ENCODE results near the gene ART4. TPM values are rescaled to one million over a fixed set of nuclear protein-coding genes. Genes with fewer than 3 reads are reported as not detected.

Gene ART4
- total RNA-seq, 1 donor from 2014 or later: not detected

DNA sequence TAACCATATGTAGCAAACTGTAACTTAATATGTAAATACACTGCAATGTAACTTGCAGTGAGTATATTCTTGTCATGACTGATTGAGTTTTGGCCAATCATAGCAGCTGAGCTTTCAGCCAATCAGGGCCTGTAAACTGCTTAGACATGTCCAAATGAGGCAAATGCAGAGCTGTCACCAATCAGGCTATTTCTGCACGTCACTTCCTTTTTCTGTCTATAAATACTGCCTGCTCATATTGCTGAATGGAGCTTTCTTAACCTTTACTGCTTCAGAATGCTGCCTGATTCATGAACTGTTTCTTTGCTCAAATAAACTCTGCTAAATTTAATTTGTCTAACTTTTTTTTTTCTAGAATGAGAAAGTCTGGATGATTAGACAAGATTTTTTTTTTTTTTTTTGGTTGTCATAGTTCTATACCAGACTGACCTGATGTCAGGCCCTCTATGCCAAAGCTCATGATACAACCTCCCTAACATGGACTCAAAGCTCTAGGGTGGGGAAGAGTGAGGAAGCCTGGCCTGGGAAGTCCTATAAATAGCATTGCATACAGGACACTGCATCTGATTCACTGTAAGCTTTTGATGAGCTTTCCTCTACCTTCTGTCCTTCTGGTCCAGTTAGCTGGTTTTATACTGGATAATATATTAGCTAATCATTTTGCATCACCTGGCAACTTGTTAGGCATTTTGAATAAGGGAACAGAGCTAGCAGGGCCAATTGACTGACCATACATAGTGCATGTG is 30.3 kb upstream of the ART4 start:
- Histone ChIP-seq H3K4me2 (no peak overlapping the region), H2AFZ (replicated peaks) (no peak overlapping the region), H3K36me3 (no peaks in the 10 kb centered on the region), H3F3A (ENCODE audit: low read depth) (no peaks in the 10 kb centered on the region), H3K27ac (no peak overlapping the region), H3K27me3 (no peaks in the 10 kb centered on the region), H3K9me3 (ENCODE audit: low read depth) (no peaks in the 10 kb centered on the region), H4K20me1 (ENCODE audit: low read depth) (no peaks in the 10 kb centered on the region), H3K79me2 (ENCODE audit: low read depth) (no peaks in the 10 kb centered on the region), H3K4me1 (no peaks in the 10 kb centered on the region), H3K9ac (no peak overlapping the region), H3K4me3 (no peak overlapping the region)
- Mint-ChIP-seq H3K27ac (no peak overlapping the region), H3K9me3 (no peaks in the 10 kb centered on the region), H3K36me3 (no peaks in the 10 kb centered on the region), H3K27me3 (ENCODE audit: insufficient read depth, low read depth) (no peaks in the 10 kb centered on the region), H3K4me1 (no peaks in the 10 kb centered on the region), H3K4me3 (no peak overlapping the region)
- no peak for DNase-seq (ENCODE audit: low spot score)
- no peak for TF ChIP-seq EZH2 (IDR thresholded peaks at IDR 0.05)
- TF ChIP-seq, protein P1, sequence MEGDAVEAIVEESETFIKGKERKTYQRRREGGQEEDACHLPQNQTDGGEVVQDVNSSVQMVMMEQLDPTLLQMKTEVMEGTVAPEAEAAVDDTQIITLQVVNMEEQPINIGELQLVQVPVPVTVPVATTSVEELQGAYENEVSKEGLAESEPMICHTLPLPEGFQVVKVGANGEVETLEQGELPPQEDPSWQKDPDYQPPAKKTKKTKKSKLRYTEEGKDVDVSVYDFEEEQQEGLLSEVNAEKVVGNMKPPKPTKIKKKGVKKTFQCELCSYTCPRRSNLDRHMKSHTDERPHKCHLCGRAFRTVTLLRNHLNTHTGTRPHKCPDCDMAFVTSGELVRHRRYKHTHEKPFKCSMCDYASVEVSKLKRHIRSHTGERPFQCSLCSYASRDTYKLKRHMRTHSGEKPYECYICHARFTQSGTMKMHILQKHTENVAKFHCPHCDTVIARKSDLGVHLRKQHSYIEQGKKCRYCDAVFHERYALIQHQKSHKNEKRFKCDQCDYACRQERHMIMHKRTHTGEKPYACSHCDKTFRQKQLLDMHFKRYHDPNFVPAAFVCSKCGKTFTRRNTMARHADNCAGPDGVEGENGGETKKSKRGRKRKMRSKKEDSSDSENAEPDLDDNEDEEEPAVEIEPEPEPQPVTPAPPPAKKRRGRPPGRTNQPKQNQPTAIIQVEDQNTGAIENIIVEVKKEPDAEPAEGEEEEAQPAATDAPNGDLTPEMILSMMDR (IDR thresholded peaks at IDR 0.05): no peak
- TF ChIP-seq EZH2phosphoT487 (IDR thresholded peaks at IDR 0.05): no peak

- no peaks in the 10 kb centered on the region for H3F3A ChIP-seq (ENCODE audit: low read depth)
These were observed 28.6 kb upstream of the ART4 start for GRCh38 chr12:14871886-14872285.

DNA sequence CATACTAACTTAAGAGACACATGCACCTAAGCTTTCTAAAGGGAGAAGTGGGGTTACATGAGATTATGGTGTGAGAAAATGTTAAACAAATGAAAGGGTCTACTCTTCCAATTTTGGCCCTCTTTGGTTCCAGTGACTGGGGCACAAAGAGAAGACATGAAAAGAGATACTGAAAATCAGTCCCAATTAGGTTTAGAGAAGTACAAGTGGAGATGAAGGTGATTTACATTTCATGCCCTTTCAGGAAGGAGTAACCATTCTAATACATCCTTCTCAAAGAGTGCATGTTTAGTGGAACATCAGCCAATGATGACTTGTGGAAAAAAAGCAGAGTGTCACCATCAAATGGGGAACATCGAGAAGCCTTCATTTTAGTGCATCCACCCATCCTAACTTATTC is 27.9 kb upstream of the ART4 start:
- no peak overlapping the region for H3K4me3 Mint-ChIP-seq
- H3K27ac ChIP-seq: no peak overlapping the region
- H3K27me3 Mint-ChIP-seq (ENCODE audit: insufficient read depth, low read depth): no peaks in the 10 kb centered on the region
- no peaks in the 10 kb centered on the region for H3K79me2 ChIP-seq (ENCODE audit: low read depth)
- no peaks in the 10 kb centered on the region for H3K4me1 Mint-ChIP-seq
- no peaks in the 10 kb centered on the region for H4K20me1 ChIP-seq (ENCODE audit: low read depth)
- H3K9ac ChIP-seq: no peak overlapping the region
- TF ChIP-seq EZH2 (IDR thresholded peaks at IDR 0.05): no peak
- TF ChIP-seq, protein P1 (IDR thresholded peaks at IDR 0.05): no peak
- no peak for TF ChIP-seq EZH2phosphoT487 (IDR thresholded peaks at IDR 0.05)
- no peak overlapping the region for H3K4me3 ChIP-seq
- no peak overlapping the region for H2AFZ ChIP-seq (replicated peaks)
- H3K4me2 ChIP-seq: no peak overlapping the region
- DNase-seq (ENCODE audit: low spot score): no peak
- H3F3A ChIP-seq (ENCODE audit: low read depth): no peaks in the 10 kb centered on the region
- no peaks in the 10 kb centered on the region for H3K27me3 ChIP-seq
- H3K36me3 ChIP-seq: no peaks in the 10 kb centered on the region
- no peaks in the 10 kb centered on the region for H3K36me3 Mint-ChIP-seq
- H3K27ac Mint-ChIP-seq: no peak overlapping the region
- no peaks in the 10 kb centered on the region for H3K9me3 ChIP-seq (ENCODE audit: low read depth)
- H3K9me3 Mint-ChIP-seq: peaks cover 12% of the 10 kb centered on the region
- no peaks in the 10 kb centered on the region for H3K4me1 ChIP-seq

More at GRCh38 chr12:14871886-14872285, 28.6 kb upstream of the ART4 start:
- H3K4me2 ChIP-seq: no peak overlapping the region
- no peaks in the 10 kb centered on the region for H3K9me3 ChIP-seq (ENCODE audit: low read depth)
- H3K27me3 Mint-ChIP-seq (ENCODE audit: insufficient read depth, low read depth): no peaks in the 10 kb centered on the region
- TF ChIP-seq EZH2phosphoT487 (IDR thresholded peaks at IDR 0.05): no peak
- TF ChIP-seq, protein P1 (IDR thresholded peaks at IDR 0.05): no peak
- H3K4me1 Mint-ChIP-seq: no peaks in the 10 kb centered on the region
- H3K36me3 Mint-ChIP-seq: no peaks in the 10 kb centered on the region
- H3K27me3 ChIP-seq: no peaks in the 10 kb centered on the region
- no peaks in the 10 kb centered on the region for H4K20me1 ChIP-seq (ENCODE audit: low read depth)
- H3K27ac Mint-ChIP-seq: no peak overlapping the region
- peaks cover 12% of the 10 kb centered on the region for H3K9me3 Mint-ChIP-seq
- no peaks in the 10 kb centered on the region for H3K36me3 ChIP-seq
- no peak overlapping the region for H3K9ac ChIP-seq
- H3K4me3 Mint-ChIP-seq: no peak overlapping the region
- H2AFZ ChIP-seq (replicated peaks): no peak overlapping the region
- no peaks in the 10 kb centered on the region for H3K4me1 ChIP-seq
- H3K4me3 ChIP-seq: no peak overlapping the region
- H3K79me2 ChIP-seq (ENCODE audit: low read depth): no peaks in the 10 kb centered on the region
- DNase-seq (ENCODE audit: low spot score): no peak
- H3K27ac ChIP-seq: no peak overlapping the region

Data from neural progenitor cell (in vitro differentiated cells).